ENCODE data around the gene ARHGAP44.

ARHGAP44 gene

DNA sequence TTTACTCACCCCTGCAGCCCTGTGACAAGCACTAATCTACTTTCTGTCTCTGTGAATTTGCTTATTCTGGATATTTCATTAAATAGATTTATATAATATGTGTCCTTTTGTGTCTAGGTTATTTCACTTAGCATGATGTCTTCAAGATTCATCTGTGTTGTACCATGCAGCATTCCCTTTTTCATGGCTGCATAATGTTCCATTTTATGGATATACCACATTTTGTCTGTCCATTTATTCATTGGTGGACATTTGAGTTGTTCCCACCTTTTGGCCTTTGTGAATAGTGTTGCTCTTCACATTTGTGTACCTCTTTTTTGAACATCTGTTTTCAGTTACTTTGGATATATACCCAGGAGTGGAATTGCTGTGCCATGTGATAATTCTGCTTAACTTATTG, 118.2 kb downstream of the ARHGAP44 start:
- DNase-seq: no peak

- no peak for DNase-seq
These were observed 119.7 kb downstream of the ARHGAP44 start for GRCh38 chr17:12909046-12909445.

- no peak for DNase-seq
These were observed 120.2 kb downstream of the ARHGAP44 start for GRCh38 chr17:12909511-12909910.

GRCh38 chr17:12911239-12911638, 121.9 kb downstream of the ARHGAP44 start:
- no peak for DNase-seq

DNA sequence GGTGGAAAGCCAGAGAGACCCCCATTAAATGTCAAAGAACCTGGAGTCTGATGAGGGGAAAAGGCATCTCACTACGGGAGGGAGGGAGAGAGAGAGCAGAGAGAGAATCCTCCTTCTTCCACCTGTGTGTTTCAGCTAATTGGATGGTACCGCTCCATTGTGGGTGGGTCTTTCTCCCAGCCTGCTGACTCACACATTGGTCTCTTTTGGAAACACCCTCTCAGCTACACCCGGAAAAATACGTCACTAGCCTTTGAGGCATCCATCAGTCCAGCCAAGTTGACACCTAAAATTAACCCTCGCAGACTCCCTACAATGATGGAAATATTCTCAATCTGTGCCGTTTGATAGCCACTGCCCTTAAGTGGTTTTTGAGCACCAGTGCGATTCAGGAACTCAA, 128.1 kb downstream of the ARHGAP44 start:
- DNase-seq: no peak

- DNase-seq: no peak
These were observed 128.8 kb downstream of the ARHGAP44 start for GRCh38 chr17:12918142-12918541.

DNA sequence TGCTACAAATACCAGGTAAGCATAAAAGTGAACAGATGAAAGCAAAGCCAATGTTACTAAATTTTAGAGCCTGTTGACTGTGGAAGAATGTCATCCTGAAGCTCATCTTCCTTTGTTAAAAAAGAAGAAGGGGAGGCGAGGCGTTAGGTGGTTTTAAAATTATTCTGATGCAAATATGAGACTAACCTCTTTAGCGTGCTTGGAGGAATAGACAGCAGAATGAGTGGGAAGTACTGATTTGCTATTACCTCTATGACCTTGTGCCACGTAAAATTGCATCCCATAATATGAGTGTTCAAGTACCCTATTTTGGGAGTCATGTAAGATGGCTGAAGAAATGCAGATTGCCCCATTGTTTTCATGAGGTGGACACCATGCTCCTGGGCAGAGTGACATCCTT, 132.8 kb downstream of the ARHGAP44 start:
- DNase-seq: no peak

GRCh38 chr17:12924614-12925013, 135.3 kb downstream of the ARHGAP44 start:
- no peak for DNase-seq

- DNase-seq: no peak
These were observed 137.7 kb downstream of the ARHGAP44 start for GRCh38 chr17:12927001-12927400.

DNA sequence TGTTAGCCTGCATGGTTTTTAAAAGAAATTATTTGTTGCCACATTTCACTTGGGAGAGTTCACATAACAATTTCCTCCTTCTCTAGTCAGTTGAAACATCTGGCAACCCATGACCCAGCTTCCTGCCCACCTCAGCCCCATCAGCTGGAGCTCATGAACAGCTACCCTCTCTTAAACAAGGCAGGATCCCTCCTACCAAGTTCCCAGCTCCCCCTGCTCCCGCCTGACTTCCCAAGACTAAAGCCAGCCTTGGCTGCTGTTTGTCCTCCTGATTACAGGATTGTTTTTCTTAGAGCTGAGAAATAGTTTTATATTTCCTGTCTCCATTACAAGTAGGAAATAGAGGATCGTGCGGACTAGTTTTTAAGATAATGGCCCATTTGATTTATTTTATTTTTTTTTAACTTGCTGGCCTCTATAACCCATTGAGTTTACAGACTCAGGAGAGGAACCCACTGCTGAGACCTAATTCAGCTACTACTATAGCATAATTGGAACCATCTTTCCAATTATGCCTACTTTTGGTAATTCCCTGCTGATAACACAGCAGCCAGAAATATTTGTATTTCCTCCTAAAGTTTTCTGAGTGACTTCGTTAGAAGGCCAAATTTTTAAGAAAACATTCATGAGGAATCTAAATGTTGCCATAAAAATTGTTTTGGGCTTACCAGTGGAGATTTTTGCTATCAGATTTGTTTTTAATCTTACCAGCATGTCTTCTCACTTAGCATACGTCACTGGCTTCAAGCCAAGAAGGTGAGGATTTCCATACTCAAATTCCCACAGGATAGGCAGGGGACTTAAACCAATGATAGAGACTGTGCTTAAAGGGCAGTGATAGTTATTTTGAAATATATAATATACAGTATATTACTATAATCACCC, 138.5 kb downstream of the ARHGAP44 start:
- DNase-seq: no peak

DNA sequence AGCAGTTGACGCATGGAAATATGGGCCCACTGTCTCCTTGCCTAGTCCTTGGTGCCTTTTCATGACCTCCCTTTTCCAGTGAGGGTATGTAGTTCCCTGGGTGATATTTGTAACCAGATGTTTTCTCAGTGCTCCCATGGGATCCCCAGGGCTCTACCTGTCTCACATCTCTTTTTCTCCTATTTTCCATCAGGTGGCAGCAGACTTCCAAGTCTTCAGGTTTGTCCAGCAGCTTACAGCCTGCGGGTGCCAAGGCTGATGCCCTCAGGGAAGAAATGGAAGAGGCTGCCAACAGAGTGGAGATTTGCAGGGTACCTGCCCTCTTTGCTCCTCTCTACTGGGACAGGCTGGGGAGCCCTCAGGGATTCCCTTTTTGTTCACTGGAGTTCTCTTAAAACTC, 139.4 kb downstream of the ARHGAP44 start:
- no peak for DNase-seq

DNA sequence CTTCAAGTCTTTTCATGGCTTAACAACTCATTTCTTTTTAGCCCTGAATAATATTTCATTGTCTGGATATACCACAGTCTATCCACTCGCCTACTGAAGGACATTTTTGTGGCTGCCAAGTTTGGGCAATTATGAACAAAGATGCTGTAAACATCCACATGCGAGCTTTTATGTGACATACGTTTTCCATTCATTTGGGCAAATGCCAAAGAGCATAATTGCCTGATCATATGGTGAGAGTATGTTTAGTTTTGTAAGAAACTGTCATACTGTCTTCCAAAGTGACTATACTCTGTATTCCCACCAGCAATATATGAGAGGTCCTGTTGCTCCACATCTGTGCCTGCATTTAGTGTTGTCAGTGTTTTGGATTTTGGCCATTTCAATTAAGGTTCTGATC, 147.2 kb downstream of the ARHGAP44 start:
- no peak for DNase-seq

GRCh38 chr17:12940699-12941098, 151.4 kb downstream of the ARHGAP44 start:
- no peak for DNase-seq

DNA sequence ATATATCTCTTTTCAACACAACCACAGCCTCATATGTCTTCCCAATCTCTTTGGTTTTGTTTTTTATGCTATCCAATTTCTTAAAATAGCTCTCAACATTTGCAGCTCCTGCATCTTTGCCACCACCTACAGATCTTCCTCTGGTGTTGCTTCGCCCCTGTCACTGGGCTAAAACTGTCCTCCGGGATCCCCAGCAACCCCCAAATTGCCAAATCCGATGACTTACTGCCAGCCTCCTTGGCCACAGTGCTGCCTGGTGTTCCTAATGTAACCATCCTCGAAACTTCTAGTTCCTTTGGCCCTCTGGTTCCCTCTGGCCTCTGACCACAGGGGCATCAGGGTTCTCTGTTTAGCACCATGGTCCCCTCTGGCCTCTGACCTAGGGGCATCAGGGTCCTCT, 157.7 kb downstream of the ARHGAP44 start:
- no peak for DNase-seq

DNA sequence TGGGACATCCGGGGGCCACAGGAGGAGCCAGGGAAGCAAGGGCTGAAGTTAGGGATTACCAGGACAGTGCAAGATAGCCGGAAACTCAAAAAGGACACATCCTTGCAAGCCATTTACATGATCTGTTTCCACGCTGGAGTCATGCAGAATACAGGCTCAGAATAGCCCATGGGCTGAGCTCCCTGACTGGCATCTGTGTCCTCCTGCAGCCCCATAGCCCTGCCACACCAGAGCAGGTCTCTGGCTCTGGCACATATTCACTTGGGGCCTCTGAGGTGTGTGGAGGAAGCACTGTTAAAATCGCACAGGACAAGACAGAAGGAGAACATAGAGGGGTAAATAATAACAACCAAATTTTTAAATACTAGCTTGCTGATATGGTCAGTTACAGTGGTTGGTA, 162.7 kb downstream of the ARHGAP44 start:
- DNase-seq: no peak

GRCh38 chr17:12953156-12953555, 163.9 kb downstream of the ARHGAP44 start:
- no peak for DNase-seq

DNA sequence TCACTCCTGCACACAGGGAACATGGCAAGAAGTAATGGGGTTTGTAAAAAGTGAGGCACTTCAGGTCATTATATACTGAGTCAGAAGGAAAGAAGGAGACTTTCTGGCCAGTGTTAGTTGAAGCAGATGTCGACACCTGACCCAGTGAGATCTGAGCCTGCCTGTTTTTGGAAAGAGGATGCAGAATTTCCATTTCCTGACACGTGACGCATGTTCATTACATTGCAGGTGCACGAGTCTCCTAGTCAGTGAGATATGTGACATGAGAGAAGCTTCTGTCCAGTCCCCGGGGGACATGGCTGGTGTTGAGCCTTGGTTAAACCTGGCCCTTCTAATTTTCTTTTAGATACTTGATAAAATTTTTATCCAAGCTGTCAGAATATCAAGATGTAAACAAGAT, 166.2 kb downstream of the ARHGAP44 start:
- DNase-seq: no peak

DNA sequence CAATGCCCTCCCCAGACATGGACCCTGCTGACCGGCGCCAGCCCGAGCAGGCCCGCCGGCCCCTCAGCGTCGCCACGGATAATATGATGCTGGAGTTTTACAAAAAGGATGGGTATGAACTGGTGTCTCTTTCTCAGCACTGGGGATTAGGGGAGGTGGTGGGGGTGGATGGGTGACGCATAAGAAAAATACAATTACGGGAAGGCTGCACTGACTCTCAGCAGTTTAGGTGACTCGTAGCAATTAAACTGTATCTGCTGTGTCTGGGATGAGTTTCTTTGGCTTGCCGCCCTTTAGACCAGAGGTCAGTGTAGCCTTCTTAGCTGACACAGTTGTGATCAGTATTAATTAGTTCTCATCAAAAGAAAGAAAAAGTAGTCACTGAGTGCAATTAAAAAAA, 169.5 kb downstream of the ARHGAP44 start:
- DNase-seq: no peak

DNA sequence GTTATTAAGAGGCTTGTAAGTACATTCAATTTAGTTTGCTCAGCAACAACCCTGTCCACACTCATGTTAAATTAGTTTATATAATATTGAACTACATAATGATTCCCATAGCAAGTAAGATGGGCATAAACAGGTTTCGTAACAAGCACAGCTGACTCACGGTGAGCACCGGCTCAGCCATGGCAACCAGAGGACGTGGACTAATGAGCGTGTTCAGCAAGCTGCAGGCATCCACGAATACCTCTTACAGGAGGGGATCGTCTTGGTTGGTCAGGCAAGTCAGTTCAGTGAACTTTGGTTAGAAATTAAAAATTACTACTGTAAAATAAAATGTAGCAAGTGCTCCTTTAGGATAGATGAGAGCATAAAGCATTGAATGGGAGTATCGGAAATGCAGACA, 170.1 kb downstream of the ARHGAP44 start:
- no peak for DNase-seq

DNA sequence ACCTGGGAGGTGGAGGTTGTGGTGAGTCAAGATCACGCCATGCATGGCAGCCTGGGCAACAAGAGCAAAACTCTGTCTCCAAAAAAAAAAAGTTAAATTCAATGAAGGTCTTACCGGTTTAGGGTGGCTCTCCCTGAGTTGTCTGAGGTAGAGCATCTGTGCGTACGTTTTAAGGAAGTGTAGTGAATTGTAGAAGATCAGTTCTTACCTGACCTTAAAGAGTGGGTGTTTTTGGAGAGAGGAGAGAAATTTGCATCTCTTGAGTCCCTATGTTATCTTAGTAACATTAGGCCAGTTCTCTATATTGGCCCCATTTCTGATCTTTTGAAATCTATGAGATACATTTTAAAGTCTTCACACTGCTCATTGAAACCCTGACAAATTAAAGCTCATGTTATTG, 172.4 kb downstream of the ARHGAP44 start:
- DNase-seq: no peak

DNA sequence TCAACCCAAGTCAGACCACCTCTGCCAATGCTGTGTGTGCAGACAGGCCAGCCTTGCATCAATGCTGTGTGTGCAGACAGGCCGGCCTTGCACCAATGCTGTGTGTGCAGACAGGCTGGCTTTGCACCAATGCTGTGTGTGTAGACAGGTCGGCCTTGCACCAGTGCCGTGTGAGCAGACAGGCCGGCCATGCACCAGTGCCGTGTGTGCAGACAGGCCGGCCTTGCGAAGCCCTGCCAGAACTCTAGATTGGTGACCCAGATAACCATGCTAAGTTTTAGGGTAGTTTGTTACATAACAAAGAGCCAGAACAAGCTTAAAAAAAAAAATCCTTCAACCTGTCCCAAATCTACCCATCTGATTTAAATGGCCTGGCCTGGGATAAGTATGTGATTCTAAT, 174.2 kb downstream of the ARHGAP44 start:
- no peak for DNase-seq

GRCh38 chr17:12964162-12964561, 174.9 kb downstream of the ARHGAP44 start:
- DNase-seq: no peak

DNA sequence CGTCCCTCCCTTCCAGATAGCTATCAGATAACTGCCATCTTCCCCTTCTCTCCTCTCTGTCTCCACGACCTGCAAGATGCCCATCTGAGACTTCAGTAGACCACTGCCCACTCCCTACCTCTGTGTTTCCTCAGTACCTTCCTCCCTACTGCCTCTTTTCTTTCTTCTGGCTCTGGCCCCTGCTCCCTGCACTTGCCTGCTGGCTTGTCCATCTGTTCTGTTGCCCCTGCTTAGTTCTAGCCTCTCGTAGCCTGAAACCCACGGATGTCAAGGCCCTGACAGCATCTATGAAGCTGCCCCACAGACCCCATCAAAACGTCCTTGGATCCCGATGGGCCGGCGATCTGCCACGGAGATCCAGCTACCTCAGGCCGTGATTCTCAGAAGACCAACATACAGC, 175.5 kb downstream of the ARHGAP44 start:
- no peak for DNase-seq

DNA sequence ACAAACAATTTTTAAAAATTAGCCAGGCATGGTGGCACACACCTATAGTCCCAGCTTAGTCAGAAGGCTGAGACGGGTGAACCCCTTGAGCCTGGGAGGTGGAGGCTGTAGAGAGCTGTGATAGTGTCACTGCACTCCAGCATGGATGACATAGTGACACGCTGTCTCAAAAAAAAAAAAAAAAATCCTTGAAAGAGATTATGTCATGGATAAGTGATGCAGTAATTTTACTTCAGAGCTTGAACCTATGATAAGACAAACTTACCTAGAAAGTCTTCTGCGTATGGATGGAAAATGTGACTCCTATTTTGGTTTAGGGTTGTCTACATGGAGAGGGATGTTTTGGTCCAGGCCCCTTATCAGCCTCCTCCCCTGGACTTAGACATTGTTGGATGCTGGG, 176.7 kb downstream of the ARHGAP44 start:
- no peak for DNase-seq

DNA sequence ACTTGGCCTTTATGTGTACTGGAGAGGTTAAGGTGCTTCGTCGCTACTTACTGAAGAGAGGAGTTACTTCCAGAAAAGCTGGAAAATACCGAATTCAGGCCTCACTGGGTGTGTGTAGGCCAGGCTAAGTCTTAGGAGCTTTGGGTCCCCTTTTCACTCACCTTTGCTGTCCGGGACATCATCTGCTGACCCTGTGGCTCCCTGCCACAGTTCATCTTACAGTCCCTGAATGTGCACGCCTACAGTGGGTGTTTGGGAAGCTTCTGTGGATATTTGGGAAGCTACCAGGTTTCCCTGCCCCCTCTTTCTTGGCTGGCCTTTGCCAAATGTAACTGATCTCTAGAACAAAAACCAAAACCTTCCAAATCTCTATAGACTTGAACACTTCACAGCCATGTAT, 177.1 kb downstream of the ARHGAP44 start:
- no peak for DNase-seq

Data from suppressor macrophage treated with lipopolysaccharide for 4 hours (primary cell).